ENCODE results near the gene TOMM6.
"Not testable (repeated sequence)": the region's sequence is repeated elsewhere in the genome, so short reads cannot be mapped to it uniquely, and the experiment has no call there.

Gene TOMM6

GRCh38 chr6:41759106-41759904 lies 28.2 kb upstream of the TOMM6 start:
- TF ChIP-seq, protein P1, sequence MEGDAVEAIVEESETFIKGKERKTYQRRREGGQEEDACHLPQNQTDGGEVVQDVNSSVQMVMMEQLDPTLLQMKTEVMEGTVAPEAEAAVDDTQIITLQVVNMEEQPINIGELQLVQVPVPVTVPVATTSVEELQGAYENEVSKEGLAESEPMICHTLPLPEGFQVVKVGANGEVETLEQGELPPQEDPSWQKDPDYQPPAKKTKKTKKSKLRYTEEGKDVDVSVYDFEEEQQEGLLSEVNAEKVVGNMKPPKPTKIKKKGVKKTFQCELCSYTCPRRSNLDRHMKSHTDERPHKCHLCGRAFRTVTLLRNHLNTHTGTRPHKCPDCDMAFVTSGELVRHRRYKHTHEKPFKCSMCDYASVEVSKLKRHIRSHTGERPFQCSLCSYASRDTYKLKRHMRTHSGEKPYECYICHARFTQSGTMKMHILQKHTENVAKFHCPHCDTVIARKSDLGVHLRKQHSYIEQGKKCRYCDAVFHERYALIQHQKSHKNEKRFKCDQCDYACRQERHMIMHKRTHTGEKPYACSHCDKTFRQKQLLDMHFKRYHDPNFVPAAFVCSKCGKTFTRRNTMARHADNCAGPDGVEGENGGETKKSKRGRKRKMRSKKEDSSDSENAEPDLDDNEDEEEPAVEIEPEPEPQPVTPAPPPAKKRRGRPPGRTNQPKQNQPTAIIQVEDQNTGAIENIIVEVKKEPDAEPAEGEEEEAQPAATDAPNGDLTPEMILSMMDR (IDR thresholded peaks at IDR 0.05; ENCODE audit: insufficient read depth, low read length): no peak
- TF ChIP-seq POLR2AphosphoS5 (IDR thresholded peaks at IDR 0.05; ENCODE audit: low read depth) (no peak), GABPA (IDR thresholded peaks at IDR 0.05; ENCODE audit: low read depth) (no peak), SPI1 (IDR thresholded peaks at IDR 0.05; ENCODE audit: borderline replicate concordance, low read depth) (no peak), REST (IDR thresholded peaks at IDR 0.05; ENCODE audit: insufficient replicate concordance, low read depth) (no peak)
- Histone ChIP-seq H3K27ac (replicated peaks) (no peak overlapping the region), H3K4me3 (replicated peaks; ENCODE audit: insufficient read depth, low read length) (no peak overlapping the region), H3K27me3 (ENCODE audit: insufficient read depth, poor library complexity, severe bottlenecking) (no peaks in the 10 kb centered on the region)
- no peak for DNase-seq (ENCODE audit: low read depth in 1 of 2, low spot score in 1 of 2)

GRCh38 chr6:41759905-41760579 lies 27.5 kb upstream of the TOMM6 start:
- no peaks in the 10 kb centered on the region for H3K27me3 ChIP-seq (ENCODE audit: insufficient read depth, poor library complexity, severe bottlenecking)
- TF ChIP-seq, protein P1 (IDR thresholded peaks at IDR 0.05; ENCODE audit: insufficient read depth, low read length): no peak
- TF ChIP-seq POLR2AphosphoS5 (IDR thresholded peaks at IDR 0.05; ENCODE audit: low read depth) (no peak), REST (IDR thresholded peaks at IDR 0.05; ENCODE audit: insufficient replicate concordance, low read depth) (no peak), GABPA (IDR thresholded peaks at IDR 0.05; ENCODE audit: low read depth) (no peak), SPI1 (IDR thresholded peaks at IDR 0.05; ENCODE audit: borderline replicate concordance, low read depth) (no peak)
- DNase-seq (ENCODE audit: low read depth in 1 of 2, low spot score in 1 of 2): no peak

GRCh38 chr6:41763470-41763869 lies 24.0 kb upstream of the TOMM6 start:
- no peak overlapping the region for H3K27ac ChIP-seq (replicated peaks)
- TF ChIP-seq SPI1 (IDR thresholded peaks at IDR 0.05; ENCODE audit: borderline replicate concordance, low read depth) (no peak), POLR2AphosphoS5 (IDR thresholded peaks at IDR 0.05; ENCODE audit: low read depth) (no peak), REST (IDR thresholded peaks at IDR 0.05; ENCODE audit: insufficient replicate concordance, low read depth) (no peak), GABPA (IDR thresholded peaks at IDR 0.05; ENCODE audit: low read depth) (no peak)
- TF ChIP-seq, protein P1 (IDR thresholded peaks at IDR 0.05; ENCODE audit: insufficient read depth, low read length): no peak
- no peak overlapping the region for H3K4me3 ChIP-seq (replicated peaks; ENCODE audit: insufficient read depth, low read length)
- H3K27me3 ChIP-seq (ENCODE audit: insufficient read depth, poor library complexity, severe bottlenecking): no peaks in the 10 kb centered on the region
- no peak for DNase-seq (ENCODE audit: low read depth in 1 of 2, low spot score in 1 of 2)

More at GRCh38 chr6:41759905-41760579, 27.5 kb upstream of the TOMM6 start:
- Histone ChIP-seq H3K4me3 (replicated peaks; ENCODE audit: insufficient read depth, low read length) (no peak overlapping the region), H3K27ac (replicated peaks) (no peak overlapping the region)

GRCh38 chr6:41766043-41766664 lies 21.3 kb upstream of the TOMM6 start:
- not testable (repeated sequence) for H3K4me3 ChIP-seq (replicated peaks; ENCODE audit: insufficient read depth, low read length); H3K27ac ChIP-seq (replicated peaks); DNase-seq (ENCODE audit: low read depth in 1 of 2, low spot score in 1 of 2); H3K27me3 ChIP-seq (ENCODE audit: insufficient read depth, poor library complexity, severe bottlenecking)
